Naive thymus-derived CD4-positive, alpha-beta T cell (primary cell): ENCODE measurements around the gene PSME3. TPM values are rescaled to one million over a fixed set of nuclear protein-coding genes. Genes with fewer than 3 reads are reported as not detected.

Experiments
- ATAC-seq: fragments of 150-1000 bp; cut with Tn5 transposase; 2 replicates; pipeline ENCODE4 v1.10.0; 2021; ENCODE audit warnings: mild to moderate bottlenecking, moderate library complexity
- CTCF ChIA-PET: fragments of 350-600 bp; sonication (Branson Sonifier 250); formaldehyde crosslinking; loops from one replicate; lab custom pipeline; 2021; ENCODE audit warnings: antibody characterized with exemption; lab: Charles Lee
- POLR2A ChIA-PET: fragments of 350-600 bp; sonication (Branson Sonifier 250); formaldehyde crosslinking; loops from one replicate; lab custom pipeline; 2021; ENCODE audit warnings: antibody characterized with exemption, inconsistent platforms; lab: Charles Lee
- DNase-seq, 9 donors: peaks; one replicate each; pipeline versions ENCODE4 v3.0.0 to v3.0.0-alpha.2; 2020 to 2022; ENCODE audit warnings: mixed read lengths in 1 of 9
- H3K27ac ChIP-seq: one replicate; pipeline ENCODE4 v1.7.0; 2013; ENCODE audit warnings: mild to moderate bottlenecking, low read depth, low read length, moderate library complexity
- H3K27me3 ChIP-seq, 2 donors: one replicate each; pipeline ENCODE4 v1.7.0; 2013; ENCODE audit warnings: low read length in 2 of 2, mild to moderate bottlenecking in 2 of 2, moderate library complexity in 2 of 2; ENCODE audit not compliant: control insufficient read depth in 2 of 2, insufficient read depth in 2 of 2
- H3K36me3 ChIP-seq, 3 experiments: 1 replicate in 2 of 3; 2 replicates in 1 of 3; pipeline ENCODE4 v1.7.0; 2013; ENCODE audit warnings: low read length in 3 of 3, mild to moderate bottlenecking in 3 of 3, moderate library complexity in 1 of 3; ENCODE audit not compliant: insufficient read depth in 3 of 3, control insufficient read depth in 2 of 3
- H3K4me1 ChIP-seq, 2 donors: one replicate each; pipeline ENCODE4 v1.7.0; 2013; ENCODE audit warnings: low read length in 2 of 2, mild to moderate bottlenecking in 2 of 2, moderate library complexity in 1 of 2; ENCODE audit not compliant: control insufficient read depth in 2 of 2, insufficient read depth in 2 of 2
- H3K4me3 ChIP-seq: 2 replicates; pipeline ENCODE4 v1.7.0; 2013; ENCODE audit warnings: mild to moderate bottlenecking, low read length
- H3K9me3 ChIP-seq, 3 experiments: 1 replicate in 2 of 3; 2 replicates in 1 of 3; pipeline ENCODE4 v1.7.0; 2013; ENCODE audit warnings: low read length in 3 of 3; ENCODE audit not compliant: control insufficient read depth in 2 of 3
- H3K27ac Mint-ChIP-seq, 9 donors: one replicate each; pipeline ENCODE4 v1.8.0; 2020 to 2022; ENCODE audit warnings: mixed read lengths in 9 of 9, mild to moderate bottlenecking in 8 of 9, moderate library complexity in 5 of 9, inconsistent platforms in 2 of 9
- H3K27me3 Mint-ChIP-seq, 5 donors: one replicate each; pipeline ENCODE4 v1.8.0; 2021 to 2022; ENCODE audit warnings: mixed read lengths in 5 of 5, mild to moderate bottlenecking in 1 of 5
- H3K36me3 Mint-ChIP-seq, 5 donors: one replicate each; pipeline ENCODE4 v1.8.0; 2020 to 2022; ENCODE audit warnings: mixed read lengths in 5 of 5, mild to moderate bottlenecking in 3 of 5, inconsistent platforms in 1 of 5
- H3K4me1 Mint-ChIP-seq, 7 donors: one replicate each; pipeline ENCODE4 v1.8.0; 2020 to 2022; ENCODE audit warnings: mixed read lengths in 7 of 7, mild to moderate bottlenecking in 3 of 7, inconsistent platforms in 1 of 7
- H3K4me3 Mint-ChIP-seq, 10 donors: one replicate each; pipeline ENCODE4 v1.8.0; 2020 to 2022; ENCODE audit warnings: mild to moderate bottlenecking in 10 of 10, mixed read lengths in 10 of 10, moderate library complexity in 6 of 10, inconsistent platforms in 2 of 10
- H3K9me3 Mint-ChIP-seq, 11 donors: one replicate each; pipeline ENCODE4 v1.8.0; 2020 to 2022; ENCODE audit warnings: mixed read lengths in 11 of 11, mild to moderate bottlenecking in 4 of 11, inconsistent platforms in 1 of 11, moderate library complexity in 1 of 11
- intact Hi-C, 2 donors: fragments of 100-400 bp; cut with micrococcal nuclease; formaldehyde crosslinking; loops; one replicate each; pipeline ENCODE4 v1.15.1; 2023
- microRNA-seq: library from miRNA; unstranded; fragments of <30 nt; microRNA quantifications from one replicate; pipeline ENCODE4 v1.2.0, GENCODE V29; 2022; ENCODE audit warnings: borderline microRNAs expressed
- polyA plus RNA-seq, 2 donors: library from polyadenylated mRNA; unstranded; fragments of 300-500 nt; fragmentation: Illumina TruSeq; gene quantifications; one replicate each; pipeline ENCODE4 v1.2.3, GENCODE V29; 2021
- total RNA-seq, 6 experiments: library from RNA in 5 of 6; stranded (reverse) in 5 of 6; gene quantifications; 1 replicate in 5 of 6; 2 replicates in 1 of 6; pipeline ENCODE4 v1.2.3 and lab custom pipeline; 2021 to 2026

PSME3 gene
- total and polyA plus RNA-seq, 7 experiments from 2014 or later, result 53.8 to 116 (median 74.6) TPM

GRCh38 chr17:42893359-42893758 is 60.2 kb downstream of the PSME3 start:
- DNase-seq, result no peak
- peaks cover 0 to 22% (median 4%) of the 10 kb centered on the region in 5 donors for H3K27me3 Mint-ChIP-seq
- H3K36me3 ChIP-seq, result no peaks in the 10 kb centered on the region

More at GRCh38 chr17:42893359-42893758, 60.2 kb downstream of the PSME3 start:
- H3K9me3 Mint-ChIP-seq, result no peaks in the 10 kb centered on the region
- ChIA-PET POLR2A (no interaction called here), CTCF (no interaction called here)
- H3K4me3 Mint-ChIP-seq, result no peak overlapping the region
- H3K27ac Mint-ChIP-seq, result no peak overlapping the region
- no peaks in the 10 kb centered on the region for H3K27me3 ChIP-seq
- no peak overlapping the region for H3K27ac ChIP-seq
- H3K4me1 ChIP-seq, result no peaks in the 10 kb centered on the region
- ATAC-seq, result no peak
- H3K36me3 Mint-ChIP-seq, result no peaks in the 10 kb centered on the region
- intact Hi-C loops, result no loop called here
- peaks cover 0 to 4% (median 0%) of the 10 kb centered on the region in 7 donors for H3K4me1 Mint-ChIP-seq
- no peaks in the 10 kb centered on the region for H3K9me3 ChIP-seq
- no peak overlapping the region for H3K4me3 ChIP-seq

Small RNA genes within 50 kb of the gene (microRNA-seq; reads per million reads assigned to microRNA genes)
- gene MIR6781, result not detected

Other genes starting within 250 kb of the PSME3 start
- gene RETREG3, start 224.0 kb upstream of the PSME3 start, total RNA-seq, result 100 to 1,000 TPM in 2 of 5 experiments, 10 to 100 TPM in 3; 53.3 to 132 (median 75.7) TPM
- gene RETREG3, start 224.0 kb upstream of the PSME3 start, polyA plus RNA-seq, result 100 to 1,000 TPM; 131 to 136 TPM
- gene TUBG1, start 223.7 kb upstream of the PSME3 start, total RNA-seq, result 10 to 100 TPM in 3 of 5 experiments, 1 to 10 TPM in 2; 7.8 to 54.4 (median 12.5) TPM
- 10 to 100 TPM in 1 of 2 donors, 1 to 10 TPM in 1; 4.8 to 12.5 TPM for gene TUBG1, start 223.7 kb upstream of the PSME3 start, polyA plus RNA-seq
- gene TUBG2, start 174.1 kb upstream of the PSME3 start, total RNA-seq, result 10 to 100 TPM in 4 of 5 experiments, 1 to 10 TPM in 1; 9.0 to 20.3 (median 15.3) TPM
- 1 to 10 TPM; 4.9 to 8.7 TPM for gene TUBG2, start 174.1 kb upstream of the PSME3 start, polyA plus RNA-seq
- gene PLEKHH3, start 156.4 kb upstream of the PSME3 start, total RNA-seq, result 1 to 10 TPM in 2 of 5 experiments, under 1 TPM in 1, not detected in 2; 0.89 to 1.6 (median 1.1) TPM
- not detected for gene PLEKHH3, start 156.4 kb upstream of the PSME3 start, polyA plus RNA-seq
- gene CCR10, start 151.6 kb upstream of the PSME3 start, total RNA-seq, result 1 to 10 TPM in 2 of 5 experiments, under 1 TPM in 3; 0.56 to 1.7 (median 0.67) TPM
- gene CCR10, start 151.6 kb upstream of the PSME3 start, polyA plus RNA-seq, result under 1 TPM; 0.22 to 0.44 TPM
- 1 to 10 TPM in 4 of 5 experiments, under 1 TPM in 1; 0.92 to 2.4 (median 2.1) TPM for gene CNTNAP1, start 150.9 kb upstream of the PSME3 start, total RNA-seq
- gene CNTNAP1, start 150.9 kb upstream of the PSME3 start, polyA plus RNA-seq, result under 1 TPM; 0.04 to 0.86 TPM
- 100 to 1,000 TPM in 2 of 5 experiments, 10 to 100 TPM in 3; 50.9 to 212 (median 95.4) TPM for gene EZH1, start 88.4 kb upstream of the PSME3 start, total RNA-seq
- 10 to 100 TPM; 30.2 to 51.4 TPM for gene EZH1, start 88.4 kb upstream of the PSME3 start, polyA plus RNA-seq
- gene RAMP2, start 72.2 kb upstream of the PSME3 start, total RNA-seq, result not detected
- gene RAMP2, start 72.2 kb upstream of the PSME3 start, polyA plus RNA-seq, result not detected
- 10 to 100 TPM; 24.3 to 60.6 (median 37.7) TPM for gene VPS25, start 59.9 kb upstream of the PSME3 start, total RNA-seq
- gene VPS25, start 59.9 kb upstream of the PSME3 start, polyA plus RNA-seq, result 10 to 100 TPM; 55.0 to 57.2 TPM
- gene WNK4, start 52.8 kb upstream of the PSME3 start, total RNA-seq, result under 1 TPM; 0.10 to 0.51 (median 0.24) TPM
- gene WNK4, start 52.8 kb upstream of the PSME3 start, polyA plus RNA-seq, result not detected
- gene COA3, start 34.7 kb upstream of the PSME3 start, total RNA-seq, result 10 to 100 TPM in 4 of 5 experiments, 1 to 10 TPM in 1; 7.6 to 48.1 (median 27.6) TPM
- 100 to 1,000 TPM; 108 to 118 TPM for gene COA3, start 34.7 kb upstream of the PSME3 start, polyA plus RNA-seq
- gene CNTD1, start 34.5 kb upstream of the PSME3 start, total RNA-seq, result not detected
- gene CNTD1, start 34.5 kb upstream of the PSME3 start, polyA plus RNA-seq, result under 1 TPM; 0.24 to 0.32 TPM
- gene BECN1, start 9.1 kb upstream of the PSME3 start, total RNA-seq, result 100 to 1,000 TPM in 3 of 5 experiments, 10 to 100 TPM in 2; 84.7 to 130 (median 107) TPM
- 100 to 1,000 TPM; 111 to 124 TPM for gene BECN1, start 9.1 kb upstream of the PSME3 start, polyA plus RNA-seq
- gene AOC2, start 11.2 kb downstream of the PSME3 start, total RNA-seq, result 1 to 10 TPM; 3.0 to 3.5 (median 3.2) TPM
- gene AOC2, start 11.2 kb downstream of the PSME3 start, polyA plus RNA-seq, result not detected
- 1 to 10 TPM in 4 of 5 experiments, under 1 TPM in 1; 0.98 to 2.0 (median 1.1) TPM for gene AOC3, start 17.8 kb downstream of the PSME3 start, total RNA-seq
- not detected for gene AOC3, start 17.8 kb downstream of the PSME3 start, polyA plus RNA-seq
- not detected for gene G6PC1, start 67.4 kb downstream of the PSME3 start, total RNA-seq
- not detected for gene G6PC1, start 67.4 kb downstream of the PSME3 start, polyA plus RNA-seq
- gene AARSD1, start 131.1 kb downstream of the PSME3 start, total RNA-seq, result 10 to 100 TPM; 46.5 to 86.7 (median 56.6) TPM
- gene AARSD1, start 131.1 kb downstream of the PSME3 start, polyA plus RNA-seq, result 10 to 100 TPM; 45.2 to 48.5 TPM
- gene PTGES3L, start 146.7 kb downstream of the PSME3 start, total RNA-seq, result under 1 TPM in 2 of 5 experiments, not detected in 3; 0.69 to 0.94 TPM
- gene PTGES3L, start 146.7 kb downstream of the PSME3 start, polyA plus RNA-seq, result not detected
- 10 to 100 TPM; 12.2 to 21.4 (median 19.4) TPM for gene RUNDC1, start 147.2 kb downstream of the PSME3 start, total RNA-seq
- 10 to 100 TPM; 13.2 to 17.0 TPM for gene RUNDC1, start 147.2 kb downstream of the PSME3 start, polyA plus RNA-seq
- gene RPL27, start 165.0 kb downstream of the PSME3 start, total RNA-seq, result 1,000 to 10,000 TPM in 4 of 5 experiments, 100 to 1,000 TPM in 1; 951 to 1,861 (median 1,662) TPM
- gene RPL27, start 165.0 kb downstream of the PSME3 start, polyA plus RNA-seq, result 1,000 to 10,000 TPM; 2,130 to 2,713 TPM
- 100 to 1,000 TPM in 1 of 5 experiments, 10 to 100 TPM in 4; 23.5 to 145 (median 32.1) TPM for gene IFI35, start 173.4 kb downstream of the PSME3 start, total RNA-seq
- gene IFI35, start 173.4 kb downstream of the PSME3 start, polyA plus RNA-seq, result 10 to 100 TPM; 49.8 to 50.6 TPM
- 10 to 100 TPM; 12.8 to 50.9 (median 34.9) TPM for gene VAT1, start 189.0 kb downstream of the PSME3 start, total RNA-seq
- gene VAT1, start 189.0 kb downstream of the PSME3 start, polyA plus RNA-seq, result 10 to 100 TPM; 34.9 to 52.3 TPM
- under 1 TPM in 4 of 5 experiments, not detected in 1; 0.08 to 0.74 (median 0.38) TPM for gene RND2, start 191.8 kb downstream of the PSME3 start, total RNA-seq
- under 1 TPM; 0.15 to 0.33 TPM for gene RND2, start 191.8 kb downstream of the PSME3 start, polyA plus RNA-seq